Heart left ventricle (tissue), 13 donors: ENCODE results near the gene ACP4.

Experiments used
- POLR2A ChIP-seq, 2 donors: fragments of 450-650 bp; IDR thresholded peaks; one replicate each; pipeline ENCODE4 v1.6.1; 2017; ENCODE audit warnings: antibody characterized with exemption in 2 of 2, mild to moderate bottlenecking in 2 of 2, moderate library complexity in 2 of 2
- TF ChIP-seq, protein P1 (sequence below), 12 donors: fragments of 200-600 bp; sonication (generic) in 4 of 12; IDR thresholded peaks; one replicate each; pipeline versions ENCODE4 v1.5.0 to v1.8.0; 2018 to 2022; ENCODE audit warnings: antibody characterized with exemption in 12 of 12, mild to moderate bottlenecking in 5 of 12
- donor health status: ischemic (EF 13 %, LVEDD 7.1; RV severe dilation, severe dysfunction).
- donor health status: DM: no; HTN: yes; CAD: no.
- donor health status: DM: no; HTN: no; CAD: no.
- donor health status: ischemic (EF 25% LVEDD 6.9; RV normal size, moderate dysfunction).
- donor health status: ischemic (EF 25% LVEDD 5.7; RV mildly dilated, moderate dysfunction).
- donor health status: ischemic (EF 35%, LVEDD 5.7; RV mildly dilated, moderate dysfunction).
- donor health status: nonischemic (EF 11% LVEDD 7.7; RV severe dilation, severe dysfunction).
- donor health status: DM: yes; HTN: yes; CAD: no.
- donor health status: PGD.
- donor health status: ischemic (EF 29% LVEDD 5.4; RV normal size, mild dysfunction).
- donor health status: nonischemic (EF 23%, LVEDD 6.1; RV moderate dilation, normal function).

DNA sequence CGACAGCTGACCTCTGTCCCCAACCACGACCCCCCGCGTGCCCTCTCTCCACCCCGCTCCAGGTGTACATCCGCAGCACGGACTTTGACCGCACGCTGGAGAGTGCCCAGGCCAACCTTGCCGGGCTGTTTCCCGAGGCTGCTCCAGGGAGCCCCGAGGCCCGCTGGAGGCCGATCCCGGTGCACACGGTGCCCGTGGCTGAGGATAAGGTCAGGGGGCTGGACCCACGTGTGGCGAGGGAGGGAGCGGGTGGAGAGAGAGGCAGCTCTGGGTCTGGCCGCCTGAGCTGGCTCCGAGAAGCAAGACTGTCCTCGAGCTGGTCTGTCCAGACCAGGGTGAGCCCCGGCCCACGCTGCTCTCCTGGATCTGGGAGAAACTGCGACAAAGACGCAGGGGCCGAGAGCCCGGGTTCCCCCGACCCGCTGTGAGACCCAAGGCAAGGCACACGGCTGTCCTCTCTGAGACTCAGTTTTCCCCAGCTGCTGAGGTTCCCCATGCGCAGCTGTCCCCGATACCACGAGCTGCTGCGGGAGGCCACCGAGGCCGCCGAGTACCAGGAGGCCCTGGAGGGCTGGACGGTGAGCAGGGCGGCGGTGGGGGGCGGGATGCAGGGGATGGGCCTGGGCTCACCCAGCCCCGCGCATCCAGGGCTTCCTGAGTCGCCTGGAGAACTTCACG lies 1.5 kb downstream of the ACP4 start:
- TF ChIP-seq, protein P1, sequence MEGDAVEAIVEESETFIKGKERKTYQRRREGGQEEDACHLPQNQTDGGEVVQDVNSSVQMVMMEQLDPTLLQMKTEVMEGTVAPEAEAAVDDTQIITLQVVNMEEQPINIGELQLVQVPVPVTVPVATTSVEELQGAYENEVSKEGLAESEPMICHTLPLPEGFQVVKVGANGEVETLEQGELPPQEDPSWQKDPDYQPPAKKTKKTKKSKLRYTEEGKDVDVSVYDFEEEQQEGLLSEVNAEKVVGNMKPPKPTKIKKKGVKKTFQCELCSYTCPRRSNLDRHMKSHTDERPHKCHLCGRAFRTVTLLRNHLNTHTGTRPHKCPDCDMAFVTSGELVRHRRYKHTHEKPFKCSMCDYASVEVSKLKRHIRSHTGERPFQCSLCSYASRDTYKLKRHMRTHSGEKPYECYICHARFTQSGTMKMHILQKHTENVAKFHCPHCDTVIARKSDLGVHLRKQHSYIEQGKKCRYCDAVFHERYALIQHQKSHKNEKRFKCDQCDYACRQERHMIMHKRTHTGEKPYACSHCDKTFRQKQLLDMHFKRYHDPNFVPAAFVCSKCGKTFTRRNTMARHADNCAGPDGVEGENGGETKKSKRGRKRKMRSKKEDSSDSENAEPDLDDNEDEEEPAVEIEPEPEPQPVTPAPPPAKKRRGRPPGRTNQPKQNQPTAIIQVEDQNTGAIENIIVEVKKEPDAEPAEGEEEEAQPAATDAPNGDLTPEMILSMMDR (IDR thresholded peaks at IDR 0.05), result no peak
- no peak for TF ChIP-seq POLR2A (IDR thresholded peaks at IDR 0.05)
